WTC11 (cell line): ENCODE data around the gene SSU72.

Source experiments
- JUN ChIP-seq: sonication (generic); formaldehyde crosslinking; IDR thresholded peaks from 2 replicates; pipeline ENCODE4 v1.8.0; 2023; ENCODE audit warnings: mild to moderate bottlenecking, missing genetic modification reagents
- TF ChIP-seq, protein P1 (sequence below): fragments of 200-600 bp; IDR thresholded peaks from 2 replicates; pipeline ENCODE4 v1.8.0; 2022; ENCODE audit warnings: antibody characterized with exemption

DNA sequence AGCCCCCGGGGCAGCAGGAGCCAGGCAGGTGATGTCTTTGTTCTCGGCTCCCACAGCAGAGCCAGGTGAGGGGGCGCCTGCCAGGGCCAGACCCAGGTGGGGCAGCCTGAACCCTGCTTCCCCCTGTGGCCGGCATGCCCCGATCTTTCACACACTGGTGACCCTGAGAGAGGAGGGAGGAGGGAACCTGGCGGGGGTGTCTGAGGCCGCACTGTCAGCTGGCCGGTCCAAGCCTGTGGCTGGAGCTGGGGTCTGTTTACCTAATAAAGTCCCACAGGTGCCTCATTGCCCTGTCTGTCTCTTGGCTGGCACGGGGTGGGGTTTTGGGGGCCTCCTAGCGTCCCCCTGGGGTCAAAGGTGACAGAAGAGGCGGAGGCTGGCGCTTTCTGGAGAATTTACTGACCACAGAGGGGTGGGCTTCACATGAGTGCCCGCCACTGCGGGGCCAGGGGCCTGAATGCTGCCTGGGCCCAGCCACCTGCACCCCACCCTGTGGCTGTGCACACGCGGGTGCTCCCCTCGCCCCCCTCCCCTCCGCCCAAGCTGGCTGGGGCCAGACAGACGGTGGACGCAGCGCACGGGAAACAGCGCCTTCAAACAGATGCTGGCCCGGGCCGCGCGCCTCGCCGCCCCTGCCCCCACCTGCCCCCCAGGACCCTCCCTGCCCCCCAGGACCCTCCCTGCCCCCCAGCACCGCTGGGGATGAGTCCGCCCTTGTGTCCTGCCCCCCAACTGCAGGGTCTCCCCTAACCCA lies 40.1 kb downstream of the SSU72 start:
- no peak for TF ChIP-seq JUN
- TF ChIP-seq, protein P1, sequence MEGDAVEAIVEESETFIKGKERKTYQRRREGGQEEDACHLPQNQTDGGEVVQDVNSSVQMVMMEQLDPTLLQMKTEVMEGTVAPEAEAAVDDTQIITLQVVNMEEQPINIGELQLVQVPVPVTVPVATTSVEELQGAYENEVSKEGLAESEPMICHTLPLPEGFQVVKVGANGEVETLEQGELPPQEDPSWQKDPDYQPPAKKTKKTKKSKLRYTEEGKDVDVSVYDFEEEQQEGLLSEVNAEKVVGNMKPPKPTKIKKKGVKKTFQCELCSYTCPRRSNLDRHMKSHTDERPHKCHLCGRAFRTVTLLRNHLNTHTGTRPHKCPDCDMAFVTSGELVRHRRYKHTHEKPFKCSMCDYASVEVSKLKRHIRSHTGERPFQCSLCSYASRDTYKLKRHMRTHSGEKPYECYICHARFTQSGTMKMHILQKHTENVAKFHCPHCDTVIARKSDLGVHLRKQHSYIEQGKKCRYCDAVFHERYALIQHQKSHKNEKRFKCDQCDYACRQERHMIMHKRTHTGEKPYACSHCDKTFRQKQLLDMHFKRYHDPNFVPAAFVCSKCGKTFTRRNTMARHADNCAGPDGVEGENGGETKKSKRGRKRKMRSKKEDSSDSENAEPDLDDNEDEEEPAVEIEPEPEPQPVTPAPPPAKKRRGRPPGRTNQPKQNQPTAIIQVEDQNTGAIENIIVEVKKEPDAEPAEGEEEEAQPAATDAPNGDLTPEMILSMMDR: no peak
